AG04449 (cell line): ENCODE measurements around the gene PRSS21.

Experiments used
- CTCF ChIA-PET: fragments of 350-600 bp; formaldehyde crosslinking; extraction: SDS; loops from one replicate; lab custom pipeline; 2021; ENCODE audit warnings: antibody characterized with exemption; lab: Yijun Ruan, JAX
- POLR2A ChIA-PET: fragments of 400-600, 350-600 bp; formaldehyde crosslinking; extraction: SDS; loops from one replicate; lab custom pipeline; 2020; ENCODE audit warnings: antibody characterized with exemption, inconsistent platforms; lab: Yijun Ruan, JAX
- DNase-seq: peaks from one replicate; pipeline ENCODE4 v3.0.0-alpha.2; 2010; ENCODE audit warnings: low read depth, low spot score
- H3K4me3 ChIP-seq: 2 replicates; pipeline ENCODE4 v1.5.1; 2011; ENCODE audit warnings: low read depth, mild to moderate bottlenecking, control low read depth, low read length
- TF ChIP-seq, protein P1 (sequence below): IDR thresholded peaks from one replicate; pipeline ENCODE4 v1.5.1; 2011; ENCODE audit warnings: mild to moderate bottlenecking, moderate library complexity, low read length, control low read depth, inconsistent platforms; ENCODE audit not compliant: insufficient read depth; ENCODE audit errors: missing control alignments

Gene PRSS21

GRCh38 chr16:2830355-2830695 lies 13.3 kb downstream of the PRSS21 start:
- no peak overlapping the region for H3K4me3 ChIP-seq
- DNase-seq = no peak
- TF ChIP-seq, protein P1, sequence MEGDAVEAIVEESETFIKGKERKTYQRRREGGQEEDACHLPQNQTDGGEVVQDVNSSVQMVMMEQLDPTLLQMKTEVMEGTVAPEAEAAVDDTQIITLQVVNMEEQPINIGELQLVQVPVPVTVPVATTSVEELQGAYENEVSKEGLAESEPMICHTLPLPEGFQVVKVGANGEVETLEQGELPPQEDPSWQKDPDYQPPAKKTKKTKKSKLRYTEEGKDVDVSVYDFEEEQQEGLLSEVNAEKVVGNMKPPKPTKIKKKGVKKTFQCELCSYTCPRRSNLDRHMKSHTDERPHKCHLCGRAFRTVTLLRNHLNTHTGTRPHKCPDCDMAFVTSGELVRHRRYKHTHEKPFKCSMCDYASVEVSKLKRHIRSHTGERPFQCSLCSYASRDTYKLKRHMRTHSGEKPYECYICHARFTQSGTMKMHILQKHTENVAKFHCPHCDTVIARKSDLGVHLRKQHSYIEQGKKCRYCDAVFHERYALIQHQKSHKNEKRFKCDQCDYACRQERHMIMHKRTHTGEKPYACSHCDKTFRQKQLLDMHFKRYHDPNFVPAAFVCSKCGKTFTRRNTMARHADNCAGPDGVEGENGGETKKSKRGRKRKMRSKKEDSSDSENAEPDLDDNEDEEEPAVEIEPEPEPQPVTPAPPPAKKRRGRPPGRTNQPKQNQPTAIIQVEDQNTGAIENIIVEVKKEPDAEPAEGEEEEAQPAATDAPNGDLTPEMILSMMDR = no peak
- ChIA-PET POLR2A (no interaction called here), CTCF (interaction anchor here (1.1 to 1.7 kb wide), 2 partner anchors 9 to 21 kb away, joined by 3 to 13 read pairs; no protein-coding TSS in a partner anchor)

DNA sequence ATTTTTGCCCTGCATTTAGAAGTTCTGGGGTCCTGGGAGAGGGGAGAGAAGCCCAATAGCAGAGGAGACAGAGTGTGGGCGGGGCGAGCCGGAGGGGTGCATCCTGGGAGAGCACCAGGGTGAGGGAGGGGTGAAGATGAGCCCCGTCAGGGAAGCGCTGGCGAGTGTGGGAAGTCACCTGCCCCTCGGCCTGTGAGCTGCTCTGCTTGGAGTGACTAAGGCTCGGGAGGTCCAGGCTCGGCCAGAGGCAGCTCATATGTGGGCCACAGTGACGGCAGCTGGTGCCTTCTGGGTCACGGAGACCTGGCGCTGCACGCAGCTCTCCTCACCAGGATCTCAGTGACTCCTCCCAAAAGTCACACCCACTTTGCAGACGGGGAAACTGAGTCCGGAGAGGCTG lies 14.2 kb downstream of the PRSS21 start:
- ChIA-PET POLR2A (no interaction called here), CTCF (interaction anchor here (1.0 kb wide), 2 partner anchors 9 to 37 kb away, joined by 3 read pairs; no protein-coding TSS in a partner anchor)
- H3K4me3 ChIP-seq = no peak overlapping the region
- TF ChIP-seq, protein P1 = no peak
- no peak for DNase-seq

DNA sequence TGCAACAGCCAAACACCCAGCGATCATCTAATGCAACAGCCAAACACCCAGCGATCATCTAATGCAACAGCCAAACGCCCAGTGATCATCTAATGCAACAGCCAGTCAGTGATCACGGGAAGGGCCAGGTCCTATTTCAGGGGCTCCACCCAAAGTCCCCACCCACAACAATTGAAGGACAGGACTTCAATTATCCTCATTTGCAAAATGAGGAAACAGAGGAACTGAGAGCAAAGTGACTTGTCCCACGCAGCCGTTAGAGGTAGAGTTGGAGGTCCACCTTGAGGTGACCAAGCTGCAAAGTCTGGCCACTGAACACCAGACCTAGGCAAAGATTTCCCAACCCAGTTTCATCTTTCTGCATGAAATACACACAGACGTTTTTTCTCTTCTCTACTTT lies 16.7 kb downstream of the PRSS21 start:
- TF ChIP-seq, protein P1 = no peak
- CTCF ChIA-PET = no interaction called here
- POLR2A ChIA-PET = no interaction called here
- no peak for DNase-seq
- H3K4me3 ChIP-seq = no peak overlapping the region

DNA sequence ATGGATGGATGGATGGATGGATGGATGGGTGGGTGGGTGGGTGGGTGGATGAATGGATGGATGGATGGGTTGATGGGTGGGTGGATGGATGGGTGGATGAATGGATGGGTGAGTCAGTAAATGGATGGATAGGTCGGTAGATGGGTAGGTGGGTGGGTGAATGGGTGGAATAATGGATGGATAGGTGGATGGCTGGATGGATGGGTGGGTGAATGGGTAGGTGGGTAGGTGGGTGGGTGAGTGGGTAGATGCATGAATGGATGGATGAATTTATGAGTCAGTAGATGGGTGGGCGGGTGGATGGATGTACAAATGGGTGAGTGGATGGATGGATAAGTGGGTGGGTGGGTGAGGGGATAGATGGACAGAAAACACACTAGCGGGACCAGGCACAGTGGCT lies 17.9 kb downstream of the PRSS21 start:
- DNase-seq = no peak
- TF ChIP-seq, protein P1 = no peak
- H3K4me3 ChIP-seq = no peak overlapping the region
- ChIA-PET POLR2A (no interaction called here), CTCF (interaction anchor here (2.3 kb wide), 1 partner anchor 33 kb away, joined by 10 read pairs; no protein-coding TSS in a partner anchor)

DNA sequence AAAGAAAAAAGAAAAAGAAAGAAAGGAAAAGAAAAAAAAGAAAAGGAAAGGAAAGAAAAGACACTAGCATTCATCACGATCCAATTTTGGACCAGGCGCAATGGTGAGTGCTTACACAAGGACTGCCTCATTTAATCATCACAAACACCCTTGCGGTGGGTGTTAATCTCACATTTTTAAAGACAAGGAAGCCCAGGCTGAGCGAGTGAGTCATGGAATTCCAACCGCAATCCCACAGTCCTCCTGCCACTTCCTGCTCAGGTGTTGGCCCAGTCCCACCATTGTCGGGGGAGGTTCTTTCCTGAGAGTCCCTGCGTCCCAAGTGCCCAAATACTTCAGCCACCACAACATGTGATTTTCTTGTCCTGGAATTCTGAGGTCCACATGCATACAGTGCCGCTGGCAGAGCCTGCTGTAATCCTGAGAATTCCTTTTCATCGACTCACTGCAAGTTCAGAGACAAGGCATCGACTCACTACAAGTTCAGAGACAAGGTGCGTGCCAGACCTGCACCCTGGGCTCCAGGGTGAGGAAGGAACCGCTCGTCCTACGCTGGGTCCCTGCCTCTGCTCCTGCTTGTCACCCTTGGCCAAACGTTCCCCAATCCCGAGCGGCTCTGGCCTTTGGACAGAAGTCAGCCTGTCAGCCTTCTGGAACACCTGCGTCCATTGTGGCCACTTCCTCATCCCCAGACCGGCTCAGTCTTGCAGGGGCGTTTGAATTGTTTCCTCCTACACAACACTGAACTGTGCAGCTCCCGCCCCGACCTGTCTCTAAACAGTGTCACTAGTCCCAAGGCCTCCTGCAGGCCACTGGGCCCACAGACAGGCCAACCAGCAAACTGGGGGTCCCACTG lies 18.8 kb downstream of the PRSS21 start:
- POLR2A ChIA-PET = no interaction called here
- no peak overlapping the region for H3K4me3 ChIP-seq
- TF ChIP-seq, protein P1 = no peak
- CTCF ChIA-PET = interaction anchor here (0.7 to 2.3 kb wide), 3 partner anchors 9 to 32 kb away, joined by 3 to 10 read pairs (median 3); no protein-coding TSS in a partner anchor
- peak; percentile 93 for DNase-seq
